MCF 10A (cell line): Measurements from ENCODE around the gene EPB41. TPM values are rescaled to one million over a fixed set of nuclear protein-coding genes. Genes with fewer than 3 reads are reported as not detected.

Experiments used
- BruUV-seq: library from RNA; stranded (reverse); fragments of 400-500 nt; replicated peaks from 2 replicates; lab custom pipeline; 2021; lab: Mats Ljungman, UMichigan
- CTCF ChIA-PET: fragments of 300-600 bp; sonication (Branson Sonifier 250); formaldehyde crosslinking; extraction: SDS; loops from one replicate; lab custom pipeline; 2021; ENCODE audit warnings: antibody characterized with exemption, inconsistent platforms; lab: Yijun Ruan, JAX
- POLR2A ChIA-PET: fragments of 300-600, 350-650 bp; sonication (Branson Sonifier 250); formaldehyde crosslinking; extraction: SDS; loops from one replicate; lab custom pipeline; 2020; ENCODE audit warnings: antibody characterized with exemption, inconsistent platforms; lab: Yijun Ruan, JAX
- DNase-seq: peaks from one replicate; pipeline ENCODE4 v3.0.0-alpha.2; 2018; ENCODE audit not compliant: unreplicated experiment
- H3K27ac Mint-ChIP-seq: one replicate; pipeline ENCODE4 v1.8.0; 2022; ENCODE audit warnings: mild to moderate bottlenecking, low read depth, mixed read lengths; ENCODE audit not compliant: unreplicated experiment
- H3K27me3 Mint-ChIP-seq: one replicate; pipeline ENCODE4 v1.8.0; 2022; ENCODE audit warnings: mixed read lengths; ENCODE audit not compliant: insufficient read depth, unreplicated experiment
- H3K36me3 Mint-ChIP-seq: one replicate; pipeline ENCODE4 v1.8.0; 2022; ENCODE audit warnings: mild to moderate bottlenecking, moderate library complexity, mixed read lengths; ENCODE audit not compliant: insufficient read depth, unreplicated experiment
- H3K4me1 Mint-ChIP-seq: one replicate; pipeline ENCODE4 v1.8.0; 2022; ENCODE audit warnings: mixed read lengths; ENCODE audit not compliant: insufficient read depth, unreplicated experiment
- H3K4me3 Mint-ChIP-seq: one replicate; pipeline ENCODE4 v1.8.0; 2022; ENCODE audit warnings: mild to moderate bottlenecking, moderate library complexity, mixed read lengths; ENCODE audit not compliant: unreplicated experiment
- H3K9me3 Mint-ChIP-seq: one replicate; pipeline ENCODE4 v1.8.0; 2022; ENCODE audit warnings: mixed read lengths; ENCODE audit not compliant: unreplicated experiment
- CTCF ChIP-seq: fragments of 200-600 bp; IDR thresholded peaks from one replicate; pipeline ENCODE4 v1.8.0; 2022; ENCODE audit warnings: antibody characterized with exemption, mild to moderate bottlenecking; ENCODE audit not compliant: unreplicated experiment
- intact Hi-C: fragments of 100-400 bp; cut with micrococcal nuclease; formaldehyde crosslinking; loops from 2 replicates; pipeline ENCODE4 v1.14.1; 2022
- total RNA-seq: library from RNA; stranded (reverse); gene quantifications from 2 replicates; pipeline ENCODE4 v1.2.3, GENCODE V29; 2022

EPB41 gene
- total RNA-seq, 1 experiment from 2014 or later = 15.0 TPM

- POLR2A ChIA-PET = no interaction called here
- no TSS peak for BruUV-seq
- peaks cover 18% of the 10 kb centered on the region for H3K36me3 Mint-ChIP-seq
These were observed 17.8 kb upstream of the EPB41 start for GRCh38 chr1:28896609-28896986.

GRCh38 chr1:28897789-28898188 lies 16.6 kb upstream of the EPB41 start:
- Mint-ChIP-seq H3K4me3 (no peak overlapping the region), H3K27me3 (no peaks in the 10 kb centered on the region), H3K4me1 (peaks cover 9% of the 10 kb centered on the region), H3K27ac (no peak overlapping the region), H3K36me3 (peaks cover 11% of the 10 kb centered on the region), H3K9me3 (no peaks in the 10 kb centered on the region)
- TF ChIP-seq CTCF = no peak
- intact Hi-C loops = no loop called here
- no peak for DNase-seq
- CTCF ChIA-PET = no interaction called here
- POLR2A ChIA-PET = interaction anchor here (0.6 to 1.2 kb wide), 2 partner anchors 12 to 114 kb away, joined by 3 to 4 read pairs; no protein-coding TSS in a partner anchor
- BruUV-seq = no TSS peak

More at GRCh38 chr1:28896609-28896986, 17.8 kb upstream of the EPB41 start:
- no peak for DNase-seq
- no peaks in the 10 kb centered on the region for H3K9me3 Mint-ChIP-seq
- CTCF ChIA-PET = interaction anchor here (1.1 kb wide), 1 partner anchor 18 kb away, joined by 5 read pairs; no protein-coding TSS in a partner anchor
- no peak overlapping the region for H3K4me3 Mint-ChIP-seq
- H3K27ac Mint-ChIP-seq = no peak overlapping the region
- H3K4me1 Mint-ChIP-seq = peaks cover 9% of the 10 kb centered on the region
- intact Hi-C loops = no loop called here
- TF ChIP-seq CTCF = no peak
- H3K27me3 Mint-ChIP-seq = no peaks in the 10 kb centered on the region

GRCh38 chr1:28898405-28898881 lies 15.9 kb upstream of the EPB41 start:
- H3K27me3 Mint-ChIP-seq = no peaks in the 10 kb centered on the region
- no peak for DNase-seq
- peaks cover 11% of the 10 kb centered on the region for H3K36me3 Mint-ChIP-seq
- BruUV-seq = no TSS peak
- H3K27ac Mint-ChIP-seq = no peak overlapping the region
- no peaks in the 10 kb centered on the region for H3K9me3 Mint-ChIP-seq
- intact Hi-C loops = no loop called here
- POLR2A ChIA-PET = interaction anchor here (1.2 kb wide), 1 partner anchor 11 kb away, joined by 4 read pairs; no protein-coding TSS in a partner anchor
- no peak for TF ChIP-seq CTCF
- CTCF ChIA-PET = interaction anchor here (0.7 kb wide), 1 partner anchor 35 kb away, joined by 3 read pairs; no protein-coding TSS in a partner anchor
- peaks cover 9% of the 10 kb centered on the region for H3K4me1 Mint-ChIP-seq
- H3K4me3 Mint-ChIP-seq = no peak overlapping the region

- Mint-ChIP-seq H3K36me3 (peaks cover 3% of the 10 kb centered on the region), H3K4me1 (peaks cover 9% of the 10 kb centered on the region)
These were observed 15.1 kb upstream of the EPB41 start for GRCh38 chr1:28899267-28899666.

More at GRCh38 chr1:28899267-28899666, 15.1 kb upstream of the EPB41 start:
- no TSS peak for BruUV-seq
- Mint-ChIP-seq H3K4me3 (no peak overlapping the region), H3K9me3 (no peaks in the 10 kb centered on the region), H3K27me3 (no peaks in the 10 kb centered on the region), H3K27ac (no peak overlapping the region)
- POLR2A ChIA-PET = interaction anchor here (0.7 to 1.4 kb wide), 4 partner anchors 10 to 283 kb away, joined by 3 to 4 read pairs (median 4); partner anchors contain the start of genes EPB41 and SRSF4
- CTCF ChIA-PET = interaction anchor here (0.7 kb wide), 1 partner anchor 136 kb away, joined by 3 read pairs; no protein-coding TSS in a partner anchor
- no peak for DNase-seq
- intact Hi-C loops = no loop called here
- TF ChIP-seq CTCF = no peak
